HepG2 (cell line): Measurements from ENCODE around the gene MYL11. TPM values are rescaled to one million over a fixed set of nuclear protein-coding genes. Genes with fewer than 3 reads are reported as not detected.
A peak's percentile ranks its signal among the peaks of the same experiment; 100 is the strongest.

Experiments
- ATF6 ChIP-seq: sonication (generic); formaldehyde crosslinking; conservative IDR thresholded peaks from 2 replicates; pipeline ENCODE4 v1.4.0; 2020; ENCODE audit warnings: missing genetic modification reagents
- DRAP1 ChIP-seq: IDR thresholded peaks from 2 replicates; pipeline ENCODE4 v1.6.1; 2016; ENCODE audit warnings: missing genetic modification reagents, missing compliant biosample characterization
- GMEB1 ChIP-seq: sonication (generic); formaldehyde crosslinking; IDR thresholded peaks from 2 replicates; pipeline ENCODE4 v1.5.1; 2020; ENCODE audit warnings: missing genetic modification reagents, mild to moderate bottlenecking, borderline replicate concordance
- HNF1A ChIP-seq, 2 experiments: sonication (generic) in 1 of 2; formaldehyde crosslinking in 1 of 2; IDR thresholded peaks; 2 replicates each; pipeline versions ENCODE4 v1.4.0 to v1.6.1; 2016 to 2020; ENCODE audit warnings: borderline replicate concordance in 1 of 2, low read depth in 1 of 2, mild to moderate bottlenecking in 1 of 2, missing genetic modification reagents in 1 of 2
- HOMEZ ChIP-seq: IDR thresholded peaks from 2 replicates; pipeline ENCODE4 v1.6.1; 2016; ENCODE audit warnings: low read depth
- HOXA9 ChIP-seq: sonication (generic); formaldehyde crosslinking; IDR thresholded peaks from 2 replicates; pipeline ENCODE4 v1.8.1; 2022; ENCODE audit warnings: missing genetic modification reagents, mild to moderate bottlenecking, moderate library complexity, borderline replicate concordance
- KDM2A ChIP-seq: sonication (generic); formaldehyde crosslinking; IDR thresholded peaks from 2 replicates; pipeline ENCODE4 v1.4.0; 2020; ENCODE audit warnings: low read depth, missing genetic modification reagents, borderline replicate concordance
- NCOR1 ChIP-seq: fragments of 200-600 bp; sonication (generic); IDR thresholded peaks from 2 replicates; pipeline ENCODE4 v1.7.0; 2017; ENCODE audit warnings: antibody characterized with exemption, low read length, borderline replicate concordance
- POGZ ChIP-seq: sonication (generic); formaldehyde crosslinking; IDR thresholded peaks from 2 replicates; pipeline ENCODE4 v1.4.0; 2020; ENCODE audit warnings: mild to moderate bottlenecking, missing genetic modification reagents
- PRDM10 ChIP-seq: sonication (generic); formaldehyde crosslinking; IDR thresholded peaks from 2 replicates; pipeline ENCODE4 v1.4.0; 2020; ENCODE audit warnings: low read depth, missing genetic modification reagents
- SUZ12 ChIP-seq: fragments of 150-350 bp; IDR thresholded peaks from 2 replicates; pipeline ENCODE4 v1.6.1; 2014; ENCODE audit warnings: low read depth, low read length
- ZNF577 ChIP-seq: sonication (generic); formaldehyde crosslinking; IDR thresholded peaks from 2 replicates; pipeline ENCODE4 v1.4.0; 2020; ENCODE audit warnings: mild to moderate bottlenecking, low read depth, missing genetic modification reagents, borderline replicate concordance
- polyA plus RNA-seq, 8 experiments: library from polyadenylated mRNA; depleted of rRNA in 3 of 8; stranded (reverse) in 7 of 8; unstranded in 1 of 8; fragments of >200 nt; fragmentation: Illumina TruSeq in 4 of 8; extraction: Trizol in 4 of 8; gene quantifications; 2 replicates each; pipeline versions ENCODE4 v1.2.1 to v1.2.3, GENCODE V29; 2011 to 2016; ENCODE audit warnings: low read depth in 4 of 8, missing spikeins in 1 of 8, mixed read lengths in 1 of 8; ENCODE audit not compliant: insufficient read depth in 1 of 8
- total RNA-seq, 5 experiments: library from RNA; depleted of rRNA; stranded (reverse); fragments of >200 nt; fragmentation: Illumina TruSeq; extraction: Trizol; gene quantifications; 2 replicates each; pipeline ENCODE4 v1.2.3, GENCODE V29; 2016; ENCODE audit warnings: low read depth in 1 of 5

MYL11 gene
- total and polyA plus RNA-seq, 2 of the 13 experiments (the other 11 are each of a cell fraction or from before 2014, with no cell fraction given), result not detected

GRCh38 chr16:30370456-30371247, 4.0 kb upstream of the MYL11 start, which contains the start of gene TBC1D10B (continued):
- TF ChIP-seq PRDM10 (CRISPR knock-in tag), result 0 out of 2 replicates have a peak, but pooled peaks have one; percentile 69
- TF ChIP-seq SUZ12, result no peak
- no peak for TF ChIP-seq HOMEZ (CRISPR knock-in tag)
- peak; percentile 70 for TF ChIP-seq KDM2A (CRISPR knock-in tag)
- peak; percentile 81 for TF ChIP-seq DRAP1 (CRISPR knock-in tag)
- peak; percentile 28; the same call in 1 of the 2 replicates for TF ChIP-seq POGZ (CRISPR knock-in tag)
- 0 out of 2 replicates have a peak, but pooled peaks have one; percentile 19 for TF ChIP-seq ATF6 (CRISPR knock-in tag)
- peak; percentile 99 for TF ChIP-seq HOXA9
- TF ChIP-seq ZNF577 (CRISPR knock-in tag), result no peak
- peak; percentile 65; the same call in 1 of the 2 replicates for TF ChIP-seq NCOR1
- peak; percentile 40; the same call in 1 of the 2 replicates for TF ChIP-seq GMEB1 (CRISPR knock-in tag)
- peak; percentile 31; the same call in 1 of the 2 replicates for TF ChIP-seq HNF1A (IDR thresholded peaks at IDR 0.05; ENCODE audit: low read depth)
- TF ChIP-seq HNF1A (CRISPR knock-in tag; IDR thresholded peaks at IDR 0.05; ENCODE audit: borderline replicate concordance), result no peak
